ENCODE results near the gene MTR.

The MTR gene

DNA sequence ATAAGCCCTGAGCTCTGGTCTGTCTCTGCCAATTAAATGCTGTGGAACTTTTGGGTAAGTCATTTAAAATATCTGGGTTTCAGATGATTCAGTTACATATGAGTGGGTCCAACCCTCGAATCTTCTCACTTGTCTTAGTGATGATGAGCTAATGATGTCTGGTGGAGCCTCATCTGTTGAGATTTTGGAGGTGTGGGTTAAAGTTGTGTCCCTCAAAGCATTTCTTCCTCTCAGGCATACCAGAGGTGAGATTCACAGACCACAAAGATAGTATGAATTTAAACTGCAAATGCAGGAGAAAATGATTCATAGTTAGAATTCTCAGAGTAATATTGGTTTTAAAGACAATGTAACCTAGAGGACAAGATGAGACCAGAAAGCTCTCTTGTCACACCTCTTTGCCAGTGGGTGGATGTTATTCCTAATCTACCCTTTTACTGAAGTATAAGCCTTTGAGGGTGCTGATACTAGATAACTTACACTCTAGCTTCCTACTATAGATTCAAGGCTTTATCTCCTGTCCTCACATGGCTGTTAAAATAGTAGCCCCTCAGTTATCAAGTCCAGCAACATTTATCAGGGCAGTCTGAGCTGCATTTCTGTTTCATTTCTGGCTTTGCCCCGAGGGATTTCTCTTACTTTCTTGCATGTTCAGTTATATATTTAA is 118.4 kb downstream of the MTR start:
- DNase-seq, result no peak

DNA sequence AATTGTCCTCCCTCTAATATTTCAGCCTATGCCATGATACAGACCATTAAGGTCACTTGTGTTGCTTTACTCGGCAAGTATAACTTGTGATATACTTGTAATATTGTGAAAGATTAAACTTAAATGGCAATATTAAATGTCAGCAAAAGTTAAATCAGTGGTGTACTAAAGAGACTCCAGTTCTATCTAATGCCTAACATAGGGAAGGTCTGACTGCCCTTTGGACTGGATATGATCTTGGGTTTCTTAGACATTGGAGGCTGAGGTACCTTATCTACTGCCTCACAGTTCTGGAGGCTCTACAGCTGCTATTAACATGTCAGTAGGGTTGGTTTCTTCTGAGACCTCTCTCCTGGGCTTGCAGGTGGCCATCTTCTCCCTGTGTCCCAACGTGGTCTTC is 119.3 kb downstream of the MTR start:
- no peak for DNase-seq

DNA sequence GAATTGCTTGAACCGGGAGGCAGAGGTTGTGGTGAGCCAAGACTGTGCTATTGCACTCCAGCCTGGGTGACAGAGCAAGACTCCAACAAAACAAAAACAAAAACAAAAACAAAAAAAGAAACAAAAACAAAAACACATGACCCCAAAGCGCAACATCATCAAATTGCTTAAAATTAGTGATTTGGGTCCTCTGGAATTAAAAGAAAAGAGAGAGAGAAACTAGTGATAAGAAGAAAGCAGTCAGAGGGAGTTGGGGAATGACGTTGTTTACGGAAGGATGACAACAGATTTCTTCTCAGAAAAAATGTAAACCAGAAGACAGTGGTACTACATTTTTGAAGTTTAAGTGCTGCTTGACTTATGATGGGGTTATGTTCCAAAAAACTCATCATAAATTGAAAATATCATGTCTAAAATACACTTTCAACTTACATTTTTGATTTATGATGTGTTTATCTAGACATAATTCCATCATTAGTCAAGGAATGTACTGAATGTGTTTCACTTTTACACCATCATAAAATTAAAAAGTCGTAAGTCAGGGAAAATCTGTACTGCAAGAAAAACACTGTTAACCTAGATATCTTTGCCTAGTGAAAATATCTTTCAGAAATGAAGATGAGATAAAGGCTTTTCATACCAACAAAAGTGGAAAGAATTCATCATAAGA is 121.2 kb downstream of the MTR start:
- DNase-seq, result no peak

DNA sequence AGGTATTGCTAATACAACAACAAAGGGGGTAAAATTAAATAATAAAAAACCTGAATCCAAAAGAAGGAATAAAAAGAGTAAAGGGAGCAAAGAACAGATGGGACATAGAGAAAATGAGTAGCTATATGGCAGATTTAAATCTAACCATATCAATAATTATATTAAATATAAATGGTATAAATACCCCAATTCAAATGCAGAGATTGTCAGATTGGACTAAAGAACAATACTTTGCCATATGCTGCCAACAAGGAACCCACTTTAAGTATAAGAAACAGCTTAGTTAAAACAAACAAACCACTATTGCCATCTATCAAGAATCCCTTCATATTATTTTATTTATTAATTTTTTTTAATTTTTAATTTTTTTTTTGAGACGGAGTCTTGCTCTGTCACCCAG is 122.4 kb downstream of the MTR start:
- no peak for DNase-seq

DNA sequence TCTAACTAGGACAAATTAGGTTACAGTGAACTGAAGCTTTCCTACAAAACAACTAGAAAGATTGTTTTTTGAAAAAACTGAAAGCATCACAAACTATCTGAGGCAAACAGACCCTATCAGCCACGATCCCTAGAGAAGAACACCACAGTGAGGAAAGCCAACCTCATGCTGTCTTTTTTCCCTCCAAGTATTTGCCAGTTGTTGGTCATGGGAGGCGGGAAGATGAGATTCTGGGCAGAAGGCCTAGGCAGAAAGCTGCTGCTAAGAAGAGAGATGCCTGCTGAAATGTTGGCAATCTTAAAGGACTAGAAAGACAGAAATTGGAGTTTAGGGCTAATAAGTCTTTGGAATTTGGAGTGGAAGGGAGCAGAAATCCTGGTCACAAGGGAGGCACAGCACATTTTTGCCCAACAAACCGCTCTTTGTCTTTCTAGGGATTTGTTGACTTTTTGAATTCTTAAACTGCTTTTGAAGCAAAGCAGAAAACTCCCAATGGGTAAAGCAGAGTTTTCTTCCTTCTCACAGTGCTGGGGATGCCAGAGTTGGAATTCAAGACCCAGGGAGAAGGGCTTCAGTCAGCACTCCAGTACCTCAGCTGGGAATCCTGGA is 125.3 kb downstream of the MTR start:
- no peak for DNase-seq

DNA sequence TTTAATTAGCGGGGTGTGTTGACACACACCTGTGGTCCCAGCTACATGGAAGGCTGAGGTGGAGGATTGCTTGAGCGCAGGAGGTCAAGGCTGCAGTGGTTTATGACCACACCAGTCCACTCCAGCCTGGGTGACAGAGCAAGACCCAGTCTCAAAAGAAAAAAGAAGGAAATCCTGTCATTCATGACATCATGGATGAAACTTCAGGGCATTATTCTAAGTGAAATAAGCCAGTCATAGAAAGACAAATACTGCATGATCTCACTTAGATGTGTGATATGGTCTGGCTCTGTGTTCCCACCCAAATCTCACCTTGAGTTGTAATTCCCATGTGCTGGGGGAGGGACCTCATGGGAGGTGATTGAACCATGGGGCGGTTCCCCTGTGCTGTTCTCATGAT is 126.5 kb downstream of the MTR start:
- DNase-seq, result no peak

DNA sequence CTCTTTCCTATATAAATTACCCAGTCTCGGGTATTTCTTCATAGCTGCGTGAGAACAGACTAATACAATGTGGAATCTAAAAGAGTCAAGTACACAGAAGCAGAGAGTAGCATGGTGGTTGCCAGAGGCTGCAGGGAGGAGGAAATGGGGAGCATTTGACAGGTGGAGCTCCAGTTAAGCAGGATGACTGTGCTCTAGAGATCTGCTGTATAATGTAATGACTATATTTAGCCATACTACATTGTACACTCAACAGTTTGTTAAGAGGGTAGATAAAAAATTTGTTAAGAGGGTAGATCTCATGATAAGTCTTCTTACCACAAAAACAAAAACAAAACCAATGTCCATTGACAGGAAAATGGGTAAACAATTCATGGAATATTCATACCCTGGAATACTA is 127.1 kb downstream of the MTR start:
- no peak for DNase-seq

DNA sequence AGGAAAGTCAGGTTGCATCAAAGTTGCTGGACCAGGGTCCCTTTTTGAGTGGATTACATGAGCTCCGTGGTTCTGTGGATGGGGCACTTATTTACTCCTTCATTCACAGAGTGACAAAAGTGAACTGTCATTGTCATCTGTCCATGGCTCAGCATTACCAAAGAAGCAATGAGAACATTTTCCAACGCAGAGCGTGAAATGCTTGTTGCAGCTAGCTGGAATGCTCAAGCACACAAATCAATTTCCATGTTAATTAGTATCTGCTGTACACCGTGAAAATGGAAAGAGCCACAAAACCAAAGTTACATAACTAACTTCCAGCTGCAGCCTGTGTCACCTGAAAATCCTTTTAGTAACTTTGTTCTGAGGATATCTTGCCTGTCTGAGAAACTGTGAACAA is 130.3 kb downstream of the MTR start:
- DNase-seq, result no peak

DNA sequence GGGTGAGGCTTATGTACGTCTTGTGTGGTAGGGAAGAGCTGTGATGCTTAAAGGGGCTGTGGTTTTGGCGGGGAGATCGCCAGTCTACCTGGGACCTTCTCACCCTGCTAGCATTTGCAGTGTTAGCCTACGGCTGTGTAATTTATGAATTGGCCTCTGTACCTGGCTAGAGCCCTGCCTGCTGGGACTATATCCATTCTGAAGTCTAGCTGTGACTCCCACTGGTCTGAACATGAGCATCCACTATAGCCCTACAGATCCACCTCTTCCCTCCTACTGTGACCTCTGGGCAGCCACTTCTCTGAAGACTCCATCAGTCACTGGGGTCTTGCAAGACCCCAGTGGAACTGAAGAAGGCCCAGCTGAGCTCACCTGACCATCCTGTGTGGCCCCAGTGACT is 135.4 kb downstream of the MTR start:
- no peak for DNase-seq

DNA sequence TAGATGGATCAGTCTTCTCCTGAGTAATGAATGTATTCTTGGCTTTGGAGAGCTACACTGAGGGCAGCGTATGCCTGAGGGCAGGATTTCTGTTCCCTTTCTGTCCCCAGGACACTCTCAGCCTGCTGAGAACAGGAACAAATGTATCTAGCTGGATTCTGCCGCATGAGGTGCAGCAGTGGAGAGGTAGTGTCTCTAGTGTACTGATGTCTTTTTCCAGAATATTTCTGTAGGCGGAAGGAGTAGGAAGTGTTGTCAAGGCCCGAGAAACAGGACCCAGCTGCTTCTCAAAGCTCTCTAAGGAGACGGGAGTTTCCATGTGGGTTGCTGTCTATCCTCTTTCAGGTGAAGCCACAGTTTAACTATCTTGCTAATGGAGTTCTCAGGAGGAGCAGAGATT is 143.7 kb downstream of the MTR start:
- DNase-seq, result no peak

DNA sequence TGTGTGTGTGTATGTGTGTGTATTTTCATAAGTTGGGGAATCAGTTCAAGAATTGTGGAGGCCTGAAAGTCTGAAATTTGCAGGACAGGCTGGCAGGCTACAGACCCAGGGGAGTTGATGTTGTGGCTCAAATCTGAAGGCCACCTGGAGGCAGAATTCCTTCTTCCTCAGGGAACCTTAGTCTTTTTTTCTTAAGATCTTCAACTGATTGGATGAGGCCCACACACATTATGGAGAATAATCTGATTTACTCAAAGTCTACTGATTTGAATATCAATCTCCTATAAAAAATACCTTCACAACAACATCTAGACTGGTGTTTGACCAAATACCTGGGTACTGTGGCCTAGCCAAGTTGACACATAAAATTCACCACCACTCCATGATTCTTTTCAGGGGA is 147.3 kb downstream of the MTR start:
- no peak for DNase-seq

DNA sequence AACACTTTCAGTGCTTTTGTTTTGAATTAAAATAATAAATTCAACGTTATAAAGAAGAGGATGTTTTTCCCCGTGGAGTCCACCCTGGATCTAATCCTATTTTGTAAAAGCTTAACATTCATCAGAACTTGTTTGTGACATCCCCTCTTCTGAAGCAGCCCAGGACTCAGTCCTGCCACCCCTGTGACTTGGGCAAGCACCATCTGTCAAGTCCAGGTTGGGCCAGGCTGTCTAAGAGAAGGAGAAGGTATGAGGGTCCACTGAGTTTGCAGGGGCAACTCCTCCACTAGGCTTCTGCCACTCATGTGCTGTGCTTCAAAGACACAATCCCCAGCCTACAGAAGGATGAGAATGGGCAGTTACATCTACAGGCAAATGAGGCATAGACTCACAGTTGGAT is 149.5 kb downstream of the MTR start:
- no peak for DNase-seq

DNA sequence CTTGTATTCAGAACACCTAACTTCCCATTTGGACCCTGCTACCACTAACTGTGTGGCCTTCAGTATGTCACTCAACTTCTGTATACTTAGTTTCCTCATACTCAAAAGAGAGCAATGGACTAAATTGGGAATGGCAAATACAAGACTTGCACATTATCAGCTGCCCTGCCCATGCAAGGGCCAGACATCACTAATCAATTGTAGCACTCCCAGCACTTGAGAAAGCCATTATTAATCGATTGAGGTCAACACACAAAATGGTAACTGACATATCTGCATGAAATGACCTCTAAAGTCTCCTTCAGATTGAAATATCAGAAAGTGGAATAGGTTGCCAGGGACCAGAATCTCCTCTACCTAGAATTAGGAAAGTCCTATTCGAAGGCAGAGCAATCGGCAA is 149.9 kb downstream of the MTR start:
- no peak for DNase-seq

DNA sequence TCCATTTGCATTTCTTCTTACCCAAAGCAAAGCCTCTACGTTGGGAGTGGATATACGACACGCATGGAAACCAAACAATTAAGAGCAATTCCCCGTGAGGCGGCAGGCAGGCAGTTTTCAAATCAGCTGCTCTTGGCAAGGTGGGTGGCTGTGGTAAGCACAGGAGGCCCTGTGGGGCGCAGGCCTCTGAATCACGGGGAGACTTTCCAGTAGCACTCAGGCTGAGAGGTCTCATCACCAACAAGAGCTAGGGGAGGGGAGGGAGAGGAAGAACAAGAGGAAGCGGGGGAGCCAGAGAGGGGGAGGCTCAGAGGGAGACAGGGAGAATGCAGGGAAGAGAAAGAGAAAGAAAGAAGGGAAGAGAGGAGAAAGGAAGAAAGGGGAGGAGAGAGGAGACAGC is 152.7 kb downstream of the MTR start:
- DNase-seq, result no peak

DNA sequence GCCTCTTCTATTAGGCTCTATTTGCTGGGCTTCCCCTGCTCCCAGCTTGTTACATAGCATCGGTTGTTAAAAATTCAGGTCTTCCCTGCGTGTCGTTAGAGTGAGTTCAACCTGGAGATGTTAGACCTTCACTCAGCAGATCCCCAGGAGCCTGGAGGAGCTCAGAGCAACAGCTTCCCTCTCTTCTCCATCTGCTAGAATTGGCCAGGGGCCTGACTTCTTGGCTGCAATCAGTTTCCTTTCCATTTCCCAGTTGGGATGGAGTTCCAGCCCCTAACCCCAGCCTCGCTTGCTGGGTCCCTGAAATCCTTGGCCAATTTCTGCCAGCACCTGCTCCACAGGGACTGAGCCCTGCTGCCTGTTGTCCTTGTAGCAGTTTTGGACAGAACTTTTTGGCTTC is 153.3 kb downstream of the MTR start:
- DNase-seq, result no peak

DNA sequence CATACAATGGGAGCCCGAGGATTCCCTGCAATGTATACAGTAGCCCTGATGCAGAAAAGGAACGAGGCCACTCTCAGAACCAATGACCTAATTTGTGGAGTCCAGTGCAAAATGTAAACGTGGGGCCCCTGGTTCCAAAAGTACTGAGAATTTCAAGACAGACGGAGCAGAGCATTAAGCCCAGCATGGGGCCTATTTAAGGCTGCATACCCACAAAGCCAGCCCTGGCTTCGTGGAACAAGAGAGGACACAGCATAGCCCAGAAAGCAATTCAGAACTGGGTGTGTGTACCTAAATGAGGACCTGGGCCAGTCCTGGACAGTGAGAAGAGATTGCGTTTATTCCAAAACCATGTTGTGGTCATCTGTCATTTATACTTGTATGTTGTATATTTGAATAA is 153.9 kb downstream of the MTR start:
- no peak for DNase-seq

DNA sequence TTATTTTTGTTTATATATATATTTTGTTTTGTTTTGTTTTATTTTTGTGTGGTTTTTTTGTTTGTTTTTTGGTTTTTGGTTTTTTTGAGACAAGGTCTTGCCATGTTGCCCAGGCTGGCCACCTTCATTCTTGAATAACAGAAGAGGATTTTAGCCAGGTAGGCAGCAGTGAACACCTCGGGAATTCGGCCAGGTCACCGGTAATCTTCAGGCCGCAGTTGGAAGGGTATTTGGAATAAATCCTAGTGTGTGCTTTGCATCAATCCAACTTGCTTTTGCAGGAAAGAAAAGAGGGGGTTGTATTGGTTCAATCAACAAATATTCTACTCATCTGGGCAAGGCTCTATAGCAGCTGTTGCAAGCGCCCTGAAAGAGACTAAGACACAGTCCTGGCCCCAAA is 155.3 kb downstream of the MTR start:
- no peak for DNase-seq

DNA sequence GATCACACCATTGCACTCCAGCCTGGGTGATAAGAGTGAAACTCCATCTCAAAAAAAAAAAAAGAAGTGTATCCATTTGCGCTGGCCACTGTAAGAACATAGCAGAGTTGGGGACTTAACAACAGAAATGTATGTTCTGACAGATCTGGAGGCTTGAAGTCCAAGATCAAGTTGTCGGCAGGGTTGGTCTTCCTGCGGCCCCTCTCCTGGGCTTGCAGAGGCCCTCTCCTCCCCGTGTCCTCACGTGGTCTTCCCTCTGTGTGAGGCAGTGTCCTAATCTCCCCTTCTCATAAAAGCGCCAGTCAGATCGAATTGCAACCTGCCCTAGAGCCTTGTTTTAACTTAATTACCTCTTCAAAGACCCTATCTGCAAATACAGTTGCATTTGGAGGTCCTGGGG is 156.6 kb downstream of the MTR start:
- DNase-seq, result no peak

DNA sequence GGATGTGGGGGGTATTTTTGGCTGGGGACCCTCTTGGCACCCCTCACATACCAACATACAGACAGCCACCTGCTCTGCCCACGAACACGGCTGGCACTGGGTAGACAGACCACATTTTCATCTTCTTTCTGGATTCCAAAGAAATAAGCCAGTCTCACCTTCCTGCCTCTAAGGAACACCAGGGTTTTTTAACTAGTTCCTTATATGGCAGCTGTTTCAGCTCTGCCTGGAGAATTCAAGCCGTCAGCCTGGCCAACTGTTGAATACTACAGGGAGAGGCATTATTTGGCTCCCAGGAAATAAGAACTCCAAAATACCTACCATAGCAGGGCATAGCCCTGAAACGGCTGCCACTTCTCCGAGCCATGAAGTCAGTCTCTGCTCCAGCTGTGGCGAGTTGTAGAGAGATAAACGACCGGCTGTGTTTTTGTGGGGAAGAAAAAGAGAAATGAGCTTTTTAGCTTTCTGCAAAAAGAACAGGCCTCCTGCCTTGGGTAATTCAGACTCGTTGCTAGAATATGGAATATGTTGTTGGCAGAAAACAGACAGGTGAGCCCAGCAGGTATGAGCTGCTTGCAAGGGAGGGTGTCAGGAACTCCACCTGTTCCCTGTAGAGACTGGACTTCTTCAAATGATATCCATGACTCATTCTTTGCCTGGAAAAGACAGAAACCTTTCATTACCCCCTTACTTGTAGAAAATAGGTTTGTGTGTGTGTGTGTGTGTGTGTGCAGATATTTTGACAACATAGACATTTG is 157.3 kb downstream of the MTR start:
- DNase-seq, result no peak

DNA sequence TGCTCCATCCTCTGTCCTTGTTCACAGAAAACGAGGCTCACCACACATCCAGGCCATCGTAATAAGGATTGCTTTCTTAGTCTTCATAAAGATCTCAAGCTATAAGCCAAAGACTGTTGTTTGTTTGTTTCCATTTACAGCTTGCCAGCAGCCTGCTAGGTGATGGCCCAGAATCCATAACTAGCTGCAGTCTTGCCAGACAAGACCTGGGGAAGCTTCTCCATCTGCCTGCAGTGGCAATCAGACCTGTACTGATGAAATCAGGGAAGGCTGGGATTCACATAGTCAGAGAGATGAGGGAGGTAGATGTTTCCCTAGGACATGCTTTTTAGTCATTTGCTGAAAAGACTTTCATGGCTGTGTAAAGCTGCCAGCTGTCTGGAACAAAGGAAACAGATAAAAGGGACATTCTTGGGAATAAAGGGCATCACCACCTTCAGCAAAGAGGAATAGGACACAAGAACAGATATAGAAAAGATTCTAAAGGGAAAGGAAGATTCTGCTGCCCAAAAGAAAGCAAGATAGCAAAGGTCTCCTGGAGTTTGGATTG is 158.1 kb downstream of the MTR start:
- DNase-seq, result no peak

Measured in activated CD4-positive, CD25-positive, alpha-beta regulatory T cell (primary cell).